ENCODE data around the gene TYK2. TPM values are rescaled to one million over a fixed set of nuclear protein-coding genes. Genes with fewer than 3 reads are reported as not detected.
"Not testable (repeated sequence)": the region's sequence is repeated elsewhere in the genome, so short reads cannot be mapped to it uniquely, and the experiment has no call there.

Gene TYK2
- total RNA-seq, 1 experiment from 2014 or later: 108 TPM

DNA sequence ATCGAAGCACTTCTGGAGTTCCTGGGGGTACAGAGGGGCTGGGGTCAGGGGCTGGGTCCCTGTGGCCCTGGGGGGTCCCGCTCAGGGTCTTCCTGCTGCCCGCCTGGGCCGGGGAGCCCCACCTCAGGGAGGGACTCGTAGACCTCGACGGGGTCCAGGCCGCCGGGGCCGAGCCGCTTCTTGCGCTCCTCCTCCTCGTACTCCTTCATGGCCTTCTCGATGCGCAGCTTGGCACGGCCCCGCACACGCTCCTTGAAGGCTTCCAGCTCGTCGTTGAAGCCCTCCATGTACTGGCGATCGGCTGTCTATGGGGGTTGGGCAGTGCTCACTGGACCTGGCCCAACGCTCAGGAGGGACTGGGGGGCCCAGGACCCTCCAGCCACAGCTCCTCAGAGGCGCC is 12.8 kb upstream of the TYK2 start:
- no peak for DNase-seq
- H3K9ac ChIP-seq (ENCODE audit: low read length): no peak overlapping the region
- no peaks in the 10 kb centered on the region for H3K9me2 ChIP-seq (replicated peaks; ENCODE audit: insufficient read depth, low read length)
- no peaks in the 10 kb centered on the region for H3K9me3 ChIP-seq (ENCODE audit: low read length)
- H3K4me1 ChIP-seq (ENCODE audit: low read length): no peaks in the 10 kb centered on the region
- peaks cover 13% of the 10 kb centered on the region; the same call in 1 of the 2 replicates for H4K20me1 ChIP-seq (ENCODE audit: insufficient read depth, low read depth, low read length)
- no peak overlapping the region for H2AFZ ChIP-seq (ENCODE audit: low read length)
- H3K27ac ChIP-seq (ENCODE audit: low read length): no peak overlapping the region
- H3K36me3 ChIP-seq (ENCODE audit: insufficient read depth, low read length): no peaks in the 10 kb centered on the region; the same call in 1 of the 2 replicates
- H3K4me2 ChIP-seq (ENCODE audit: low read depth, low read length, poor library complexity, severe bottlenecking): no peak overlapping the region
- H3K4me3 ChIP-seq (ENCODE audit: low read length): no peak overlapping the region
- H3K27me3 ChIP-seq (ENCODE audit: low read length): no peaks in the 10 kb centered on the region
- peaks cover 5% of the 10 kb centered on the region for H3K79me2 ChIP-seq (ENCODE audit: low read length)

DNA sequence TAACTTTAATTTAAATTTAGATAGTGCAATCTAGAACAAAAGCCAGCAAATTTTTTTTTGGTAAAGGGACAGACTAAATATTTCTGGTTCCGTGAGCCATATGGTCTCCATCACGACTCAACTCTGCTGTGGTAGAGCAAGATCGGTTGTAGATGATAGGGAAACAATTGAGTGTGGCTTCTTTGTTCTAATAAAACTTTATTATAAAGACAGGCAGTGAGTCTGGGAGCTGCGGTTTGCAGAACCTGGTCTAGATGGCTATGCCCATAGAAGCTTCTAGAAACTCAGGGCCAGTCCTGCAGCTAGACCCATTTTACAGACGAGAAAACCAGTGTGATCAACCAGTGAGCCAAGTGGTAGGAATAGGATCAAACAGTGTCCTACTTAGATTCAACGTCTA is 11.7 kb upstream of the TYK2 start:
- DNase-seq: no peak
- Histone ChIP-seq H3K4me1 (ENCODE audit: low read length) (no peaks in the 10 kb centered on the region), H3K9me3 (ENCODE audit: low read length) (no peaks in the 10 kb centered on the region), H3K9ac (ENCODE audit: low read length) (no peak overlapping the region), H3K36me3 (ENCODE audit: insufficient read depth, low read length) (no peaks in the 10 kb centered on the region; the same call in 1 of the 2 replicates), H2AFZ (ENCODE audit: low read length) (no peak overlapping the region), H3K4me3 (ENCODE audit: low read length) (no peak overlapping the region), H3K79me2 (ENCODE audit: low read length) (no peaks in the 10 kb centered on the region), H3K9me2 (replicated peaks; ENCODE audit: insufficient read depth, low read length) (no peaks in the 10 kb centered on the region), H3K4me2 (ENCODE audit: low read depth, low read length, poor library complexity, severe bottlenecking) (no peak overlapping the region), H3K27me3 (ENCODE audit: low read length) (no peaks in the 10 kb centered on the region), H4K20me1 (ENCODE audit: insufficient read depth, low read depth, low read length) (peaks cover 8% of the 10 kb centered on the region; the same call in 1 of the 2 replicates), H3K27ac (ENCODE audit: low read length) (no peak overlapping the region)

DNA sequence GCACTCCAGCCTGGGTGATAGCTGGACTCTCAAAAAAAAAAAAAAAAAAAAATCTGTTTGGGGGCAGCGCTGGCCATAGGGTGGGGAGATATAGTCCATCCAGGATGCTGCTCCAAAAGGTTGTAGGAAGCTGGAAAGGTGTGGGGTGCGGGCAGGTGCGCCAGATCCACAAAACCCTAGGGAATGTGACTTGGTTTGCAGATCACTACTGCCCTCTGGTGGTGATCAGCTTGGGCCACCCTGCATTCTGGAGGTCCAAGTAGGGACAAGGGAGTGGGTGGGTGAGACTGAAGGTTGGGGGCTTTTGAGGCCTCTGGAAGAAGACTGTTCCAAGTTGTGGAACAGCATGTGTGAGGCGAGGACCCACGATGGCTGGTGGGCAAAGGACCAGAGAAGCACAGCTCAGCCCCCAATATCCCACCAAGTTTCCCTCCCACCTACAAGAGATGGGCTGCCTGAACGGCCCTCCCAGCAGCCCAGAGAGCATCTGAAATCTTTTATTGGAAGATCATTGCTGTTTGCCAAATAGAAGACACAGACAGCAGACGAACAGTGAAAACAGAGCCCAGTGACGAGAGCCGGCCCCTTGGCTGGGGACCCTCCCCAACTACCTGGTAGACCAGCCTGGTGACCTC is 10.4 kb upstream of the TYK2 start:
- H3K36me3 ChIP-seq (ENCODE audit: insufficient read depth, low read length): no peaks in the 10 kb centered on the region; the same call in 1 of the 2 replicates

DNA sequence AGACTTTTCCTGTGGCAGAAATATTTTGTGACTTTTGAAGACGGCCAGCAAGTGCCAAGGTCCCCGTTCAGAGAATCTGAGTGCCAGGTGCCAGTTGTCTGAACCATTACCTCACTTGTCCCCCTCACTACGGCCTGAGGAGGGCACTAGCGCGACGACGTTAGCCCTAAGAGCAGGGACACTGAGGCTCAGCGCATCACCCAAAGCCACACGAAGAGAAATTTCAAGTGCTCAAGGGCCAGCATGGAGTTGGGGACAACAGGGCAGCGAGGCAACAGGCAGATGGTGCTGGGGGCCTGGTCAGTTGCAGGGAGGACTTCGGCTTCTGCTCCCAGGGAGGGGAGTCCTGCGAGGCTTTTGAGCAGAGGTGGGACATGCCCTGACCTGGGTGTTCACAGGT is 9.5 kb upstream of the TYK2 start:
- peaks cover 8% of the 10 kb centered on the region; the same call in 1 of the 2 replicates for H4K20me1 ChIP-seq (ENCODE audit: insufficient read depth, low read depth, low read length)
- H3K36me3 ChIP-seq (ENCODE audit: insufficient read depth, low read length): no peaks in the 10 kb centered on the region; the same call in 1 of the 2 replicates
- no peak overlapping the region for H3K27ac ChIP-seq (ENCODE audit: low read length)
- no peak overlapping the region for H3K4me3 ChIP-seq (ENCODE audit: low read length)
- no peaks in the 10 kb centered on the region for H3K9me2 ChIP-seq (replicated peaks; ENCODE audit: insufficient read depth, low read length)
- H2AFZ ChIP-seq (ENCODE audit: low read length): no peak overlapping the region
- peak; percentile 54 for DNase-seq
- no peaks in the 10 kb centered on the region for H3K79me2 ChIP-seq (ENCODE audit: low read length)
- H3K9ac ChIP-seq (ENCODE audit: low read length): no peak overlapping the region
- no peak overlapping the region for H3K4me2 ChIP-seq (ENCODE audit: low read depth, low read length, poor library complexity, severe bottlenecking)
- no peaks in the 10 kb centered on the region for H3K4me1 ChIP-seq (ENCODE audit: low read length)
- no peaks in the 10 kb centered on the region for H3K27me3 ChIP-seq (ENCODE audit: low read length)
- H3K9me3 ChIP-seq (ENCODE audit: low read length): no peaks in the 10 kb centered on the region

More for the DNA sequence above, 10.4 kb upstream of the TYK2 start:
- H4K20me1 ChIP-seq (ENCODE audit: insufficient read depth, low read depth, low read length): peaks cover 8% of the 10 kb centered on the region; the same call in 1 of the 2 replicates
- no peaks in the 10 kb centered on the region for H3K79me2 ChIP-seq (ENCODE audit: low read length)
- H3K27ac ChIP-seq (ENCODE audit: low read length): no peak overlapping the region
- H3K4me3 ChIP-seq (ENCODE audit: low read length): no peak overlapping the region
- H3K4me1 ChIP-seq (ENCODE audit: low read length): no peaks in the 10 kb centered on the region
- H3K4me2 ChIP-seq (ENCODE audit: low read depth, low read length, poor library complexity, severe bottlenecking): no peak overlapping the region
- no peaks in the 10 kb centered on the region for H3K9me3 ChIP-seq (ENCODE audit: low read length)
- H2AFZ ChIP-seq (ENCODE audit: low read length): no peak overlapping the region
- H3K9ac ChIP-seq (ENCODE audit: low read length): no peak overlapping the region
- H3K27me3 ChIP-seq (ENCODE audit: low read length): no peaks in the 10 kb centered on the region
- DNase-seq: peak; percentile 90
- H3K9me2 ChIP-seq (replicated peaks; ENCODE audit: insufficient read depth, low read length): no peaks in the 10 kb centered on the region

DNA sequence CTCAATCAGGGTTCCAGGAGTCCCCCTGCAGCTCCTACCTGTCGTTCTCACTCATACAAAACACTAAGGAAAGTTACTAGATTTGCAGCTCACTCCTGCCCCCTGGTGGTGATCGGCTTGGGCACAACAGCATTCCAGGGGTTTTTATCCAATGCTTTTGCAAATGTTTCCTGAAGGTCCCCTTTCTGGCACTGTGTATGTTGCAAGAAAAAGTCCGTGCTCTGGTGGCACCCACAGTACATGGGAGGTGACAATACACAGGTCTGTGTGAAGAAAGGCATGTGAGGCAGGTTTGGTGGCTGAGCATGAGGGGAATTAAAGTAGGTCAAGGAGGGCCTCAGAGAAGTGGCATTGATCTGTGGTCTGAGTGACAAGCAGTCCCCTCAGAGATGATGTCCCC is 8.6 kb upstream of the TYK2 start:
- peaks cover 8% of the 10 kb centered on the region; the same call in 1 of the 2 replicates for H4K20me1 ChIP-seq (ENCODE audit: insufficient read depth, low read depth, low read length)
- H3K27me3 ChIP-seq (ENCODE audit: low read length): no peaks in the 10 kb centered on the region
- no peak overlapping the region for H3K4me3 ChIP-seq (ENCODE audit: low read length)
- H3K36me3 ChIP-seq (ENCODE audit: insufficient read depth, low read length): no peaks in the 10 kb centered on the region
- DNase-seq: peak; percentile 90
- H3K4me1 ChIP-seq (ENCODE audit: low read length): no peaks in the 10 kb centered on the region
- H3K4me2 ChIP-seq (ENCODE audit: low read depth, low read length, poor library complexity, severe bottlenecking): no peak overlapping the region
- H3K9ac ChIP-seq (ENCODE audit: low read length): no peak overlapping the region
- H3K27ac ChIP-seq (ENCODE audit: low read length): no peak overlapping the region
- no peaks in the 10 kb centered on the region for H3K9me3 ChIP-seq (ENCODE audit: low read length)
- no peak overlapping the region for H2AFZ ChIP-seq (ENCODE audit: low read length)
- H3K9me2 ChIP-seq (replicated peaks; ENCODE audit: insufficient read depth, low read length): no peaks in the 10 kb centered on the region
- no peaks in the 10 kb centered on the region for H3K79me2 ChIP-seq (ENCODE audit: low read length)

DNA sequence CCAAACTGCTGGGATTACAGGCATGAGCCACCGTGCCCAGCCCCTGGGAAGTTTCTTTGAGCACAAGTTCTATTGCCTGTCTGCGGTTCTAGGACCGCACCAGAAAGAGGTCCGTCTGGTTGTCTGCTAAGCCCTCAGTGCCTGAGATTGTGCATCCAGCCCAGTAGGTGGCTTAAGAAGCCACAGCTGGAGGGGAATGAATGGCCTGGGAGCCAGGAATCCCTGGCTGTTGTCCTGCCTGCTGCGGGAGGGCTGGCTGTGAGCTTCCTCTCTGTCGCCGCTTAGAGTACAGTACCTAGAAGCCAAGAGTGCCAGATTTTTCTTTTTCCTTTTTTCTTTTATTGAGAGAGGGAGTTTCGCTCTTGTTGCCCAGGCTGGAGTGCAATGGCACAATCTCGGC is 4.2 kb upstream of the TYK2 start:
- H3K4me2 ChIP-seq (ENCODE audit: low read depth, low read length, poor library complexity, severe bottlenecking): no peak overlapping the region
- DNase-seq: no peak
- no peak overlapping the region for H3K4me3 ChIP-seq (ENCODE audit: low read length)
- H3K27ac ChIP-seq (ENCODE audit: low read length): no peak overlapping the region
- H3K4me1 ChIP-seq (ENCODE audit: low read length): peaks cover 10% of the 10 kb centered on the region
- H3K9ac ChIP-seq (ENCODE audit: low read length): no peak overlapping the region
- H3K9me2 ChIP-seq (replicated peaks; ENCODE audit: insufficient read depth, low read length): no peaks in the 10 kb centered on the region
- H2AFZ ChIP-seq (ENCODE audit: low read length): no peak overlapping the region
- no peaks in the 10 kb centered on the region for H3K36me3 ChIP-seq (ENCODE audit: insufficient read depth, low read length)
- H3K79me2 ChIP-seq (ENCODE audit: low read length): peaks cover 7% of the 10 kb centered on the region
- no peaks in the 10 kb centered on the region for H4K20me1 ChIP-seq (ENCODE audit: insufficient read depth, low read depth, low read length)
- no peaks in the 10 kb centered on the region for H3K27me3 ChIP-seq (ENCODE audit: low read length)
- no peaks in the 10 kb centered on the region for H3K9me3 ChIP-seq (ENCODE audit: low read length)

DNA sequence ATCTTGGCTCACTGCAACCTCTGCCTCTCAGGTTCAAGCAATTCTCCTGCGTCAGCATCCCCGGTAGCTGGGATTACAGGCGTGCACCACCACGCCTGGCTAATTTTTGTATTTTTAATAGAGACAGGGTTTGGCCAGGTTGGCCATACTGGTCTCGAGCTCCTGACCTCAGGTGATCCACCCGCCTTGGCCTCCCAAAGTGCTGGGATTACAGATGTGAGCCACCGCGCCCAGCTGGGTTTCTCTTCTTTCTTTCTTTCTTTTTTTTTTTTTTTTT is 2.8 kb upstream of the TYK2 start:
- not testable (repeated sequence) for H2AFZ ChIP-seq (ENCODE audit: low read length); H4K20me1 ChIP-seq (ENCODE audit: insufficient read depth, low read depth, low read length); H3K27ac ChIP-seq (ENCODE audit: low read length); H3K9me2 ChIP-seq (replicated peaks; ENCODE audit: insufficient read depth, low read length); H3K4me3 ChIP-seq (ENCODE audit: low read length); DNase-seq; H3K9me3 ChIP-seq (ENCODE audit: low read length); H3K9ac ChIP-seq (ENCODE audit: low read length); H3K36me3 ChIP-seq (ENCODE audit: insufficient read depth, low read length); H3K27me3 ChIP-seq (ENCODE audit: low read length); H3K4me2 ChIP-seq (ENCODE audit: low read depth, low read length, poor library complexity, severe bottlenecking)
- H3K79me2 ChIP-seq (ENCODE audit: low read length): peaks cover 14% of the 10 kb centered on the region
- H3K4me1 ChIP-seq (ENCODE audit: low read length): peaks cover 12% of the 10 kb centered on the region

DNA sequence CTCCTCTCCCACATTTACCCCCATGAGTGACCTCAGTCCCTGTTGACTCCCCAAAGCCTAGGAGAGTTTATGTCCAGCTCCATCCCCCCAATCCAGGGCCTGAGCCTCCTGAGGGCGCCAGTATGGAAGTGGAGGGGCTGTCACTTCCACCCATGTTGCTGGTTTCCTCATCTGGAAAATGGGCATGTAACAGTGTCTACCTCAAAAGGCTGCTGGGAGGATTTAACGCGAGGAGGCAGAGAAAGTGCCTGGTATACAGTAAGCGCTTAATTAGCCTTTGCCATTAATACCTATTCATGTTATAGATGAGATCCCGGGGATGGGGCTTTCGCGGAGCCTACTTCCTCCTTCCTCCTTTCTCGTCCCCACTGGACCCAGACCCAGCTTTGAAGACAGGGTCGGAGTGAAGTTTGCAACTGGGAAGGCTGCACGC is 476 bp downstream of the TYK2 start:
- no peaks in the 10 kb centered on the region for H4K20me1 ChIP-seq (ENCODE audit: insufficient read depth, low read depth, low read length)
- peak overlapping the region; percentile 94 for H3K4me3 ChIP-seq (ENCODE audit: low read length)
- peak overlapping the region; percentile 98 for H3K4me2 ChIP-seq (ENCODE audit: low read depth, low read length, poor library complexity, severe bottlenecking)
- peaks cover 15% of the 10 kb centered on the region for H3K79me2 ChIP-seq (ENCODE audit: low read length)
- peak overlapping the region; percentile 41; the same call in 1 of the 2 replicates for H3K27ac ChIP-seq (ENCODE audit: low read length)
- H3K36me3 ChIP-seq (ENCODE audit: insufficient read depth, low read length): peaks cover 8% of the 10 kb centered on the region
- peak overlapping the region; percentile 95 for H3K9ac ChIP-seq (ENCODE audit: low read length)
- H3K9me3 ChIP-seq (ENCODE audit: low read length): no peaks in the 10 kb centered on the region
- no peaks in the 10 kb centered on the region for H3K9me2 ChIP-seq (replicated peaks; ENCODE audit: insufficient read depth, low read length)
- H3K4me1 ChIP-seq (ENCODE audit: low read length): peaks cover 12% of the 10 kb centered on the region
- DNase-seq: peak; percentile 63
- peak overlapping the region; percentile 93 for H2AFZ ChIP-seq (ENCODE audit: low read length)
- H3K27me3 ChIP-seq (ENCODE audit: low read length): no peaks in the 10 kb centered on the region
